GM11168 (cell line): ENCODE results near the gene YJU2.
"Not testable (repeated sequence)": the region's sequence is repeated elsewhere in the genome, so short reads cannot be mapped to it uniquely, and the experiment has no call there.

Experiments used
- in situ Hi-C: fragments of 300-500 bp; cut with MboI; formaldehyde crosslinking; loops from one replicate; pipeline ENCODE4 v1.12.0; 2022; ENCODE audit warnings: low sequenced_read_pairs; ENCODE audit not compliant: unreplicated experiment

Gene YJU2

DNA sequence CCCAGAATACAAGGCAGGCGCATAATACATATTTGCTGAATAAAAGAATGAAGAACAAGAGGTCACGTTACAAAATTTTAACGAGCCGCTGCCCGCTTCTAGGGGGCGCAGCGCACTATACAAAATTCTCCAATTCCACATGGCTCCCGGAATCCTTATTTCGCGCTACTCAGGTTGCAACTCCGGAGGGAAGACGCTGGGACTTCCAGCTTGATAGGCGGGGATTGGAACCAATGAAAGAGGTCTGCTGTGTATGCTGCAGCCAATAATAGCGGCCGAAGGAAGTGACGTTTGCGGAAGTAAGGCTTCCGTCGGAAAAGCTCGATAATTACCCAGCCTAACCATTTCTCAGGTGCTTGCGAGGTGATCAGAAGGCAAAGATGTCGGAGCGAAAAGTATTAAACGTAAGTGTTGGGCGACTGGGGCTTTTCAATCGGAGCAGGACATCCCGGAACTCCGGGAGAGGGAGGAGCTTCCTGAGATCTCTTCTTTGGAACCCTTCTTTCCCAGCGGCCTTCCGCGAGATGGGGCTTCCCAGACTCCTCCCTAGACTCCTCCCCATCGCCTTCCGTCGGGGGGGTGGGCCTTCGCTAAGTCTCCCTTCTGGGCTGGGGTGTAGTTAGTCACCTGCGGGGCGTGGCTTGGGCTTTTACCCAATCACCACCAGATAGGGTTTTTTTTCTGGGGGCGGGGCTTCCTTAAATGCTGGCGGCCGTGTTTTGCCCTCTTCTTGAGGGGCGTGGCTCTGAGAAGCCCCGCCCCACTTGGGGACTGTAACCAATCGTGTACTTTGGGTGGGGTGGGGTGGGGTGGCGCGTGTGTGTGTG, at the start of gene YJU2:
Gene YJU2, plus strand, starts transcription at position 314 of the 827 bp plus-strand sequence. Its CDS starts 67 bp downstream, at position 381.
- in situ Hi-C loops: no loop called here

DNA sequence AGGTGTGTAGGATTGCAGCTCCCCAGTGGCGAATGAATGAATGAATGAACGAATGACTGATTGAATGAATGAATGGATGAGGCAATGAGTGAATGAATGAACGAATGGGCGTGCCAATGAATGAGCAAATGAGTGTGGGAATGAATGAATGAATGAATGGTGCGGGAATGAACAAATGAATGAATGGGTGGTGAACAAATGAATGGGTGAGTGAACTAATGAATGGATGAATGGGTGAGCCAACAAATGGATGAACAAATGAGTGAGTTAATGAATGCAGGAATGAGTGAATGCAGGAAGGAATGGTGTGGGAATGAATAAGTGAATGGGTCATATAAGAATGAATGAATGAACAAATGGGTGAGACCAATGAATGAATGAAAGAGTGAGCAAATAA, 49.7 kb upstream of the YJU2 start:
- in situ Hi-C loops: no loop called here

GRCh38 chr19:4197625-4198466, 49.0 kb upstream of the YJU2 start:
- in situ Hi-C loops: no loop called here

DNA sequence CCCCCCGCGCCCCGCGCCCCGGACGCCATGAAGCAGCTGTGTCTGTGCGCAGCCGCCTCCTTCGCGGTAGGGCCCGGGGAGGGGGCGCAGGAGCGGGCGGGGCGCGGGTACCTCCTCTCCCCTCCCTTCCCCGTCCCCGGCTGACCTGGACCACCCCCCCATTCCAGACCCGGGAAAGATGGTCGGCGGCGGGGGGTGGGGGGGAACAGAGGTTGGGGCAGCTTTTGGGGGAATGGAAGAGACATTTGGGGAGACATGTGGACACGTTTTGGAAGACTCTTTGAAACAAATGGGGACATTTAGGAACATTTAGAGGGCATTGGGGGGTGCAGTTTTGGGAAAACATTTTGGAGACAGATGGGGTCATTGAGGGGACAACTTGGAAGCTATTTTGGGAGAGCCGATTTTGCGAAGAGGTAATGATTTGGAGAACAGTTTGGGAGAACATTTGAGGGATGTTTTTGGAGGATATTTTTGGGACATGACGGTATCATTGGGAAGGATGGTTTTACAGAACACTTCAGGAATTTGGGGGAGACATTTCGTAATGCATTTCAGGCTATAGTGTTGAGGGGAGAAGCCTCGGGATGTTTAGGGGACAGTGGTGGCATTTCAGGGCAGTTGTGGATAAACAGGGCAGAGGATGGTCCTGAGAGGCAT, 48.3 kb upstream of the YJU2 start:
- in situ Hi-C loops: no loop called here

- in situ Hi-C loops: no loop called here
Observed at GRCh38 chr19:4199699-4200293, 47.1 kb upstream of the YJU2 start.

DNA sequence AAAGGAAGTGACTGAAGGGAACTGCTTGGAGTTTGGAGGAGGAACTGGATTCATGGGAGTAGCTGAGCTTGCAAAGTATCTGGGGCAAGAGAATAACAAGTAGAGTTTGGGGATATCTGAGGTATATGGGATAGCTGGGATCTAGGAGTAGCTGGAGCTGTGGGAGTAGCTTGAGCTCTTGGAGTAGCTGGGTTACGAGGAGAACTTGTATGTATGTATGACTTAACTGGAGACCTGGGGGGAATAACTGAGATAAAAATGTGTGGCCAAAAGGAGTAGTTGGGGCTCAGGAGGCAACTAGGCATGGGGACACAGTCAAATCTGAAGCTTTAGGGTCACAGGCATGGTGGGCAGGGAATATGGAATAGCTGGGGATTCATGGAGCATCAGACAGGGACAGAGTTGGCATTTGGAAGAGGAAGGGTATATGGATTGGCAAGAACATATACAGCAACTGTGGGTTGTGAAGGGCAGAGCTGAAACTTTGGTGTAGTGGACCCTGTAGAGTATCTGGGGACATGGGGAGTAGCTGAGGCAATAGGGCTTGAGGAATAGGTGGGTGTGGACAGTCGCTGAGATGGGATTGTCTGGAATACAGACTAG, 45.8 kb upstream of the YJU2 start:
- in situ Hi-C loops: no loop called here

DNA sequence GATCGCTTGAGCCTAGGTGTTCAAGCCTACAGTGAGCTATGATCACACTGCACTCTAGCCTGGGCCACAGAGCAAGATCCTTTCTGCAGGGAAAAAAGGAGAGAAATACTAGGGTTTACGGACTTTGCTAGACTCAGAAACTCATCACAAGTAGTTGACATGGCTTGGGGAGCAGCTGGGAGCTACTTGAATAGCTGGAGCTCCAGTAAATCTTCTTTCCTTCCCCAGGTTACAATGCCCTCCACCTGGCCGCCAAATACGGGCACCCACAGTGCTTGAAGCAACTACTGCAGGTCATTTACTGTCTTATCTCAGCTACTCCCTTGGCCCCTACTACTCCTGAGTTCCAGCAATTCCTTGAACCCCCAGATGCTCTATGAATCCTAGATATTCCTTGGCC, 45.1 kb upstream of the YJU2 start:
- in situ Hi-C loops: no loop called here

GRCh38 chr19:4206818-4207484, 39.9 kb upstream of the YJU2 start:
- in situ Hi-C loops: no loop called here

- in situ Hi-C loops: no loop called here
Observed at GRCh38 chr19:4208385-4209094, 38.3 kb upstream of the YJU2 start.

DNA sequence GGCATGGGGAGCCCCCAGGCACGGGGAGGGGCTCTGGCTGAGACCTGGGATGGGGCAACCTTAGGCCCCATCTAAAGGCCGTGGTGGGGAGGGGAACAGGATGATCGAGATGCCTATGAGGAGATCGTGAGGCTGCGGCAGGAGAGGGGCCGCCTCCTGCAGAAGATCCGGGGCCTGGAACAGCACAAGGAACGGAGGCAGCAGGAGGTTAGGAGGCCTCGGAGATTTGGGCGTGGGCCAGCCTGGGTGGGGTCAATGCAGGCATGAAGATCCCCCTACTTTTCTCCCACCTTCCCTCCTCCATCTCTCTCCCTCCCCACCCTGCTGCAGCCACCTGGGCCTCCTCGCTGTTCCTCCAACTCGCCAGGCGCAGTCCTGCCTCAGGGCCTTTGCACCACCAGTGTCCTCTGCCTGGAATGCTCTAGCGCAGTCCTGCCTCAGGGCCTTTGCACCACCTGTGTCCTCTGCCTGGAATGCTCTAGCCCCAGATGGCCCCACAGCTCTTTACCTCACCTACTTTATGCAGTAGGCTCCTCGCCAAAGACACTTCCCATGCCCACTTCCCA, 36.6 kb upstream of the YJU2 start:
- in situ Hi-C loops: no loop called here

DNA sequence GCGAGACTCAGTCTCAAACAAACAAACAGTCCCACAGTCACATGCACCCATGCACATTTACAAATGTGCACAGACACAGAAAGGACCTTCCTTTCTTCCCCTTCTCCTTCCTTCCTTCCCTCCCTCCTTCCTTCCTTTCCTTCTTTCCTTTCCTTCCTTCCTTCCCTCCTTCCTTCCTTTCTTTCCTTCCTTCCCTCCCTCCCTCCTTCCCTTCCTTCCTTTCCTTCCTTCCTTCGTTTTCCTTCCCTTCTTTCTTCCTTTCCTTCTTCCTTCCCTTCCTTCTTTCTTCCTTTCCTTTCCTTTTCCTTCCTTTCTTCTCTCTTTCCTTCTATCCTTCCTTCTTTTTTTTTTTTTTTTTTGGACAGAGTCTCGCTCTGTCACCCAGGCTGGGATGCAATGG, 33.8 kb upstream of the YJU2 start:
- in situ Hi-C loops: no loop called here

GRCh38 chr19:4215807-4216206, 31.1 kb upstream of the YJU2 start:
- in situ Hi-C loops: no loop called here

GRCh38 chr19:4216846-4217245, 30.0 kb upstream of the YJU2 start:
- in situ Hi-C loops: no loop called here

DNA sequence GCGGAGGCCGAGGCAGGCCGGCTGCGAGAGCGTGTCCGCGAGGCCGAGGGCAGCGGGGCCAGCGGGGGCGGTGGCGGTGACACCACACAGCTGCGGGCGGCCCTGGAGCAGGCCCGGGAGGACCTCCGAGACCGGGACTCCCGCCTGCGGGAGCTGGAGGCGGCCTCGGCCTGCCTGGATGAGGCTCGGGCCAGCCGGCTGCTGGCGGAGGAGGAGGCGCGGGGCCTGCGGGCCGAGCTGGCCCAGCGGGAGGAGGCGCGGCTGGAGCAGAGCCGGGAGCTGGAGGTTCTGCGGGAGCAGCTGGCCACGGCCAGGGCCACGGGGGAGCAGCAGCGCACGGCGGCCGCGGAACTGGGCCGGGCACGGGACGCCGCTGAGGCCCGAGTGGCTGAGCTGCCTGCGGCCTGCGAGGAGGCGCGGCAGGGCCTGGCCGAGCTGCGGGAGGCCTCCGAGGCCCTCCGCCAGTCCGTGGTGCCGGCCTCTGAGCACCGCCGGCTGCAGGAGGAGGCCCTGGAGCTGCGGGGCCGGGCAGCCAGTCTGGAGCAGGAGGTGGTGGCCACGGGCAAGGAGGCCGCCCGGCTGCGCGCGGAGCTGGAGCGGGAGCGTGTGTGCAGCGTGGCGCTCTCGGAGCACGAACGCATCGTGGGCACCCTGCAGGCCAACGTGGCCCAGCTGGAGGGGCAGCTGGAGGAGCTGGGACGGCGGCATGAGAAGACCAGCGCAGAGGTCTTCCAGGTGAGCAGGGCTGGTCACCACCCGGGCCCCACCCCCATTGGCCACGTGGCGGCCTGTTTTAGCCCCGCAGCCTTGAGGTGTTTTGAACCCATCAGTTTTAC, 29.2 kb upstream of the YJU2 start:
- in situ Hi-C loops: no loop called here

DNA sequence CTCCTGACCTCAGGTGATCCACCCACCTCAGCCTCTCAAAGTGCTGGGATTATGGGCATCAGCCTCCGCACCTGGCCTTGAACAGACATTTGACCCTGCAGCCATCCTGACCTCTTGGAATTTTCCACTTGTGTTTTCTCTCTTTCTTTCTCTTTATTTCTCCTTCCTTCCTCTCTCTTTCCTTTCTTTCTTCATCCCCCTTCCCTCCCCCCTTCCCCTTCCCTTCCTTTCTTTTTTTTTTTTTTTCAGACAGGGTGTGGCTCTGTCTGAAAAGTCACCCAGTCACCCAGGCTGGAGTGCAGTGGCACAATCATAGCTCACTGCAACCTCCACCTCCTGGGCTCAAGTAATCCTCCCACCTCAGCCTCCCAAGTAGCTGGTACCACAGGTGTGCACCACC, 28.4 kb upstream of the YJU2 start:
- in situ Hi-C loops: not testable (repeated sequence)

- in situ Hi-C loops: no loop called here
Observed at GRCh38 chr19:4220188-4220587, 26.7 kb upstream of the YJU2 start.

- in situ Hi-C loops: no loop called here
Observed at GRCh38 chr19:4224470-4224869, 22.4 kb upstream of the YJU2 start.

DNA sequence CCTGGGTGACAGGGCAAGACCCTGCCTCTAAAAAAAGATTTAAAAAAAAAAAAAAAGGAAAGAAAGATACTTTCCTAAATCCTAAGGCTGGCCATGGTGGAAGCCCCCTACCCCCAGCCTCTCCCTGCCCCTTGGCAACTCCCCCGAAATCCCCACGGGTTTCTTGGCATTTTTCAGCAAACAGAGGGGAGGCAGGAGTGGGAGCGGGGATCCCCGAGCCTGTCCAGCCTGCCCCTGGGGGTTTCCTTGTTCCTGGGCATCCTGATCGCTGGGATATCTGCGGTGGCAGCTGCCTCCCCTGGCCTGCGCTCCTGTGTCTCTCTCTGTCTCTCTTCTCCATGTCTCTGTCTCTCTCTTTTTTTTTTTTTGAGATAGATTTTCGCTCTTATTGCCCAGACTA, 21.0 kb upstream of the YJU2 start:
- in situ Hi-C loops: no loop called here
